Activated CD4-positive, alpha-beta T cell treated with anti-CD3 and anti-CD28 coated beads, Interleukin-2, Interleukin-4, amounts not matched to agents 100 ng/mL and 50 ng/mL, durations not matched to agents 16 hours and 8 hours (primary cell): ENCODE results near the gene ZNF362.

Experiments
- DNase-seq: peaks from one replicate; pipeline ENCODE4 v3.0.0-alpha.2; 2020; ENCODE audit warnings: low spot score

Gene ZNF362

GRCh38 chr1:33346927-33347649 lies 90.8 kb downstream of the ZNF362 start:
- DNase-seq, result peak; percentile 14

GRCh38 chr1:33347650-33347992 lies 91.3 kb downstream of the ZNF362 start:
- DNase-seq, result no peak

GRCh38 chr1:33348194-33348593 lies 91.9 kb downstream of the ZNF362 start:
- no peak for DNase-seq

GRCh38 chr1:33348676-33349080 lies 92.4 kb downstream of the ZNF362 start:
- peak; percentile 26 for DNase-seq

GRCh38 chr1:33349081-33349759 lies 92.9 kb downstream of the ZNF362 start:
- DNase-seq, result peak; percentile 51

GRCh38 chr1:33349778-33350610 lies 93.7 kb downstream of the ZNF362 start:
- peak; percentile 77 for DNase-seq
